ENCODE data around the gene TLCD2. TPM values are rescaled to one million over a fixed set of nuclear protein-coding genes. Genes with fewer than 3 reads are reported as not detected.

TLCD2 gene
- total and polyA plus RNA-seq, 9 of the 15 experiments (the other 6 are each of a cell fraction or from before 2014, with no cell fraction given): 0.10 to 0.89 (median 0.58) TPM

- TF ChIP-seq IRF9 (tag; IDR thresholded peaks at IDR 0.05) (no peak), MYC (IDR thresholded peaks at IDR 0.05; ENCODE audit: low read depth, low read length) (no peak), MYC (CRISPR knock-in tag; IDR thresholded peaks at IDR 0.05; ENCODE audit: borderline replicate concordance, low read depth) (peak; percentile 22; the same call in 1 of the 2 replicates), ZNF324 (CRISPR knock-in tag; IDR thresholded peaks at IDR 0.05) (no peak), LEF1 (IDR thresholded peaks at IDR 0.05) (0 out of 2 replicates have a peak, but pooled peaks have one; percentile 45), ZNF644 (tag; IDR thresholded peaks at IDR 0.05; ENCODE audit: low read depth) (no peak), ZNF449 (CRISPR knock-in tag; IDR thresholded peaks at IDR 0.05) (no peak), ATF1 (CRISPR knock-in tag; IDR thresholded peaks at IDR 0.05) (no peak), ATF1 (tag; IDR thresholded peaks at IDR 0.05) (peak; percentile 36; the same call in 1 of the 2 replicates), RBBP5 (IDR thresholded peaks at IDR 0.05; ENCODE audit: borderline replicate concordance, insufficient read depth, low read length, poor library complexity, severe bottlenecking) (no peak), DIDO1 (tag; IDR thresholded peaks at IDR 0.05; ENCODE audit: low read depth) (no peak), NCOR1 (IDR thresholded peaks at IDR 0.05) (peak; percentile 45), IRF2 (CRISPR knock-in tag; IDR thresholded peaks at IDR 0.05) (no peak), NCOA1 (IDR thresholded peaks at IDR 0.05; ENCODE audit: low read depth) (no peak), NR2C1 (IDR thresholded peaks at IDR 0.05) (0 out of 2 replicates have a peak, but pooled peaks have one; percentile 9), NR2C1 (tag; IDR thresholded peaks at IDR 0.05) (no peak), ATF4 (CRISPR knock-in tag; IDR thresholded peaks at IDR 0.05) (no peak), SRSF3 (IDR thresholded peaks at IDR 0.05; ENCODE audit: insufficient read depth, low read length) (no peak), MAFF (IDR thresholded peaks at IDR 0.05; ENCODE audit: low read length) (no peak), SMARCB1 (IDR thresholded peaks at IDR 0.05; ENCODE audit: insufficient read length, low read depth) (no peak), SIN3A (IDR thresholded peaks at IDR 0.05; ENCODE audit: borderline replicate concordance in 2 of 2, control insufficient read depth in 1 of 2, low read depth in 2 of 2, low read length in 2 of 2) (peak in 1 of 2 experiments; percentile 89; a peak in 2 of 4 replicates), POLR2A (conservative IDR thresholded peaks at IDR 0.05) (no peak; the same call in 1 of the 2 replicates), GTF3C2 (IDR thresholded peaks at IDR 0.05; ENCODE audit: borderline replicate concordance, extremely low read depth, insufficient read length) (no peak)
Measured at GRCh38 chr17:1714980-1715802, 5.0 kb upstream of the TLCD2 start (continued).
